Stimulated activated CD8-positive, alpha-beta memory T cell treated with anti-CD3 and anti-CD28 coated beads, Interleukin-7, amount 100 ng/mL, for 1 hour (primary cell): ENCODE measurements around the gene OR52J3.
"Not testable (repeated sequence)": the region's sequence is repeated elsewhere in the genome, so short reads cannot be mapped to it uniquely, and the experiment has no call there.

Source experiments
- DNase-seq, 2 donors: peaks; one replicate each; pipeline ENCODE4 v3.0.0-alpha.2; 2020; ENCODE audit warnings: low read depth in 2 of 2

OR52J3 gene

DNA sequence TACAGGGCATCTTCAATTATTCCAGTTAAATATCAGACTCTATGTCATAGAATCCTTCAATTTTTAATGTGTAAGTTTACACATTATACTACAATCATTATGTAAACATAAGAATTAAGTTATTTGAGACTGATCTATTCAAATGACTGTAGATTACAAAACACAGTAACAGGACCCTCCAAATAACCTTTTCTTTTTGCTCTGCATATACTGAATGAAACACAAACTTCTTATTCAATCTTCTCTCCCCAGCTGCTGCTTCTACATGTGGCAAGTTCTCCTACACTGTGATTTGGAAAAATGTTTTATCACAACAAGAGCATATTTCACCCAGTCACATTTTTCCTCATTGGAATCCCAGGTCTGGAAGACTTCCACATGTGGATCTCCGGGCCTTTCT, at the start of gene OR52J3:
TSS of gene OR52J3 (plus strand) at position 301 of the 400 bp plus-strand sequence. CDS start at position 301, 0 bp downstream.
- DNase-seq = no peak

DNA sequence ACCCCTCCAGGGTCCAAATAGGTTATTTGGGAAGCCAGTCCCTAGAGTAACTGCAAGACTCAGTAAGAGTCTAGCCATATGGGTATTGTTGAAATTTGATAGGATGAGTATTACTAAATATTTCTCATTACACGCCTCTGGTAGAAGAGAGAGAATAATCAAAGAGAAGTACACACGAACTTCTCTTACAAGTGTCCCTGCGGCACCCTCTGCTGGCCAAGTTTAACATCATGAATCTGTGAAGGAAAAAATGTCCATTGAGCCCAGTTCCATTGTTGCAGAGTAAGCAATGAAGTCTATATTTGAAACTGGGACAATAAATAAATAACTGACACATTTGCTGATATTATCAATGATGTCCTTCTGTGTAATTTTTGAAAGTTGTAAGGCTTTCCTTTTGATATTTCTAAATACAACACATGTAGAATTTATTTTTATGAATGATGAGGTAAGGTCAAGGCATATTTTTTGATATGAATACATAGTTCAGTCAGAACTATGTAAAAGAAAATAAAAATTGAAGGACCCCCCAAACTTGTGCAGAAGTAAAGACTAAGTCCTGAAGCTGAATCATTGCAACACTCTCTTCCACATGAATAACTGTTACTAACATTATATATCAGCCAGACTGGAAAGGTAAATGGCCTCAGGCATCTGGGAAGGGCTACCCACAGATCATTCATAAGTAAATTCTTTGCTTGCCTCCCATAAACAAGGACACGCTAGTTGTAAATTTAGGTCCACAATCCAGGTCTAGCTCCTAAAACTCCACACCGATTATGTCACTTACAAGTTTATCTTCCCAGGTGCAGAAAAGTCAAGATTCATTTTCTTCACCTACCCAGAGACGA, 41.7 kb upstream of the OR52J3 start:
- no peak for DNase-seq

DNA sequence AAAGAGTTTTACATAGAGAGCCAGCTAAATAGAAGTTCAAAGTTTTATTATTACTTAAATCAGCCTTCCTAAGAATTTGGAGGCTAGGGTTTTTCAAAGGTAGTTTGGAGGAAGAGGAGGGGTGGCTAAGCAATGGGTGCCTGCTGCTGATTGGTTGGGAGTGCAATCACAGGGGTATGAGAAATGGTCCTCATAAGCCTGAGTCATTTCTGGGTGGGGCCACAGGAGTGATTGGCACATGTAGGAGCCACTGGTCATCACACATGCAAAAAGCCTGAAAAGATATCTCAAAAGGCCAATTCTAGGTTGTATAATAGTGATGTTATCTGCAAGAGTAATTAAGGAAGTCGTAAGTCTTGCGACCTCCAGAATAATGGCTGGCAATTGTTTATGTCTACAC, 38.8 kb upstream of the OR52J3 start:
- DNase-seq = no peak

DNA sequence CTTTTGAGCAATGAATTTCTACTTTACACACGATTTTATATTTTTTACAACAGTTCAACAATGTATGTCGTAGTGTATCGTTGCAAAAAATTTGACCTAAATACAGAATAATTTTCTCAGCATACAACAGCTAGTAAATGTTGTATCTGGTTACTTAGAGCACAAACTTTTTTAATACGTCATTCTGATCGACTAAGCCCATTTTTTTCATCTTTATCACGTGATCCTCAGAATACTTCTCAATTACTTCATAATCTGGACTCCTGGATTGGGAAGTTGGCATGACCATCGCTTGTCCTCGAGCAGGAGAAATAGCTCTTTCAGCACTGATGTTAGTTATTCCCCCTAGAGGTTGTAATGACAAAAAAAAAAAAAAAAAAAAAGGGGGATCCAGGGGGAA, 35.1 kb upstream of the OR52J3 start:
- no peak for DNase-seq

DNA sequence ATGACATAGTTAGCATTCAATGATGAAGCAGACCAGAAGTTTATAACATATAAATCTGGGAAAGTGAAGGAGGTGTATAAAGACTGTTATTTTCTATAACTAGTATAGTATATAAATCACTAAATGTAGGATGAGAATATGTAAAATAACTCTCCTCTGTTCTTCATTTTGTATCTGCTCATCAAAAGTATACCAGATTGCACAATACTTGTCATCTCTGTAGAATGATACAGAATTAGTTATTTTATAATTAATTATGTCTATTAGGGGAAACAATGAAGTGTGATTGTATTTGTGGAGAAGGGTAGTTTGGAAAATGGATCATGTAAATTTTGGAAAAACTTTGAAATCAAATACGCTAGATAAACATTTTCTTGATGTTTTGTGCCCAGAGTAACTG, 33.3 kb upstream of the OR52J3 start:
- no peak for DNase-seq

DNA sequence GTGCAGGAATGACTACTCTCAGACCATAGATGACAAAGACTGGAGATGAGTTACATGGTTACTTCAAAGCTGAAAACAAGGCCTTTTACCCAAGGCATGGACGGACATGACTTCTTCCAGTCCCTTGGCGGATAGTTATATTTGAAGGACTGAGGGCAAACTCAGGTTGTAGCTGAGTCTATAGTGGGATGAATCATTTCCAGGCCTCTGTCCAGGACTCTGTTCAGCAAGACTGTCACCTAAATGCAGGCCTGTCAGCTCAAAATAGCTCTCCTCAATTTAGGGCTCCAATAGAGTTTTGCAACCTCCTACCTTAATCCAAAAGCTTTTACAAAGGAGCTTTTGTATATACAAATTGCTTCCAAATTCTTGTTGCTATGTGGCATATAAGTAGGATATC, 24.3 kb upstream of the OR52J3 start:
- no peak for DNase-seq

DNA sequence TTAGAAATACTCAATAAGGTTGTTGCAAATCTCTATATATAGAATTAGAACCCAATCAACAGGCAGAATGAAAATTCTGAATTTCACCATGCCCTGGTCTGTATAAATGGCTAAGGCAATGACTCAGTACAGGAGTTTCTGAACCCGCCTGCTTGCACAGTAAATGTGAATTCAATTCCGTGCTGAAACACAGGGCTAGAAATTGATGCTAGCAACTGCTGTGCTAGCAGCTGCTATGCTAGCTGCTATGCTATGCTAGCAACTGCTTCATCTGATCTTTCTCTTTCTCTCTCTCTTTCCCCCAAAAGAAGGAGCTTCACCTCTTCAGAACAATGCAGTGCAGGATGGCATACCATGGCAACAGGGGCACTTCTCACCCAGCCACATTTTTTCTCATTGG, 9.7 kb upstream of the OR52J3 start:
- no peak for DNase-seq

DNA sequence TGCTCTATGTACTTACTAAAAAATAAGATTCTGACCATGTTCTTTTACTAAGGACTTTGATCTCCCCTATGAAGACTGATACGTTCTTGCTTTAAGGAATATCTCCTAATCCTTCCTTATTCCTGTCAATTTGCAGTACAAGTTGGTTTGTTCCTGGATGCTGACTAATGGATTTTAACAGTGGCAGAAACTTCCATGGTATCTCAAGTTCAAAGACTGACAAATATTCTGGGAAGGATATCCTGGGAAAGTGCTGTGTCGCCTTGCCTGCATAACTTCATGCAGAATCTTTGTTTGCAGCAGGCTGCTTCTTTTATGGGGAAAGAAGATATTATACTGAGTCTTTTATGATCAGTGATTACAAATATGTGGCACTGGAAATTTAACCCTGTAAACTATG, 8.4 kb upstream of the OR52J3 start:
- no peak for DNase-seq

DNA sequence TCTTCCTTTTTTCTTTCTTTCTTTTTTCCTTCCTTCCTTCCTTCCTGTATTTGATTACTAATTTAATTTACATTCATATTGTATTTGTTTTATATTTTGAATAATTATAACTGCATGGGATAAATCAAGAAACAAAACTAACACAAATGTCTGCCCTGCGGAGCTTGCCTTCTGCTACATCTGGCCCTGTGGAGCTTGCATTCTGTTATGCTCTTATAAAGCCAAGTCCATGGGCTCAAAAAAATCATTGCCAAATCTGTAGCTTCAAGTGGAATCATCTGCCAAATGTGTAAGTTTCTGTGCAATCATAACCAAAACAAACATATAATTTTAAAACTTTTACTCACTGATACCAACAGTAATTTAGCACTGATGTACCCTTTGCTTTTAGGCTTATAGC, 8.0 kb upstream of the OR52J3 start:
- no peak for DNase-seq

DNA sequence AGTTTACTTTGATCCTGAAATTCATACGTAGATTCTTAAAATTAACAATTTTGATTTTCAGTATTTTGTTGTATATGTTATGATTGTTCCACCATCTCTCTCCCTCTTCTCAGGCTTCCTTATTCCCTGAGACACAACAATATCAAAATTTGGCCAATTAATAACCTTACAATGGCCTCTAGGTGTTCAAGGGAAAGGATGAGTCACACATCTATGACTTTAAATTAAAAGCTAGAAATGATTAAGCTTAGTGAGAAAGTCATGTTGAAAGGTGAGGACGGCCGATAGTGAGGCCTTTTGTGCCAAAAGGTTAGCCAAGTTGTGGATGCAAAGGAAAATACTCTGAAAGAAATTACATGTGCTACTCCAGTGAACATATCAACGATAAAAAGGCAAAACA, 5.5 kb upstream of the OR52J3 start:
- no peak for DNase-seq

DNA sequence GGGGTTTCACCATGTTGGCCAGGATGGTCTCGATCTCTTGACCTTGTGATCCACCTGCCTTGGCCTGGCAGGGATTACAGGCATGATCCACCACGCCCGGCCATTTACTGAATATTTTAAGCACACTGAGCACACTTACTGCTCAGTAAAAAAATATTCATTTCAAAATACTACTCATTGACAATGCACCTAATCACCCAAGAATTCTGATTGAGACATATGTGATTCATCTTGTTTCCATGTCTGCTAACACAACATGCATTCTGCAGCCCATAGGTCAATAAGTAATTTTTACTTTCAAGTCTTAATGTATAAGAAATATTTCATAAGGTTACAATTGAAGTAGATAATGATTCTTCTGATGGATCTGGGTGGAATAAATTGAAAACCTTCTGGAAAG, 4.2 kb upstream of the OR52J3 start:
- no peak for DNase-seq

DNA sequence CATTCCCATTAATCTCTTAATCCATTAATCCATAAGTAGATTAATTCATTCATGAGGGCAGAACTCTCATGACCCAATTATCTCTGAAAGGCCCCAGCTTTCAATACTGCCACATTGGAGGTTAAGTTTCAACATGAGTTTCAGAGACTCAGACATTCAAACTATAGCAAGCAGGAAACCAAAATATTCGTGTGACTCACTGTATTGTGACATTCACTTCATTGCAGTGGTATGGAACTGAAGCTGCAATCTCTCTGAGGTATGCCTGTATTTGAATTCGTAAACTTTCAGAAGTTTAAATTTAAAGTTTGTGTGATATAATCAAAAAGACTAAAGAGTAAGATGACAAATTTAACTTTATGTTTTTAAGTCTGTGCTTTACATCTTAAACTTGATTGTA, 2.9 kb upstream of the OR52J3 start:
- DNase-seq = no peak

DNA sequence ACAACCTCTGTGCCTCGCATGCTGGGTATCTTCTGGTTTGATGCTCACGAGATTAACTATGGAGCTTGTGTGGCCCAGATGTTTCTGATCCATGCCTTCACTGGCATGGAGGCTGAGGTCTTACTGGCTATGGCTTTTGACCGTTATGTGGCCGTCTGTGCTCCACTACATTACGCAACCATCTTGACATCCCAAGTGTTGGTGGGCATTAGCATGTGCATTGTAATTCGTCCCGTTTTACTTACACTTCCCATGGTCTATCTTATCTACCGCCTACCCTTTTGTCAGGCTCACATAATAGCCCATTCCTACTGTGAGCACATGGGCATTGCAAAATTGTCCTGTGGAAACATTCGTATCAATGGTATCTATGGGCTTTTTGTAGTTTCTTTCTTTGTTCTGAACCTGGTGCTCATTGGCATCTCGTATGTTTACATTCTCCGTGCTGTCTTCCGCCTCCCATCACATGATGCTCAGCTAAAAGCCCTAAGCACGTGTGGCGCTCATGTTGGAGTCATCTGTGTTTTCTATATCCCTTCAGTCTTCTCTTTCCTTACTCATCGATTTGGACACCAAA, 516 bp downstream of the OR52J3 start:
- no peak for DNase-seq

DNA sequence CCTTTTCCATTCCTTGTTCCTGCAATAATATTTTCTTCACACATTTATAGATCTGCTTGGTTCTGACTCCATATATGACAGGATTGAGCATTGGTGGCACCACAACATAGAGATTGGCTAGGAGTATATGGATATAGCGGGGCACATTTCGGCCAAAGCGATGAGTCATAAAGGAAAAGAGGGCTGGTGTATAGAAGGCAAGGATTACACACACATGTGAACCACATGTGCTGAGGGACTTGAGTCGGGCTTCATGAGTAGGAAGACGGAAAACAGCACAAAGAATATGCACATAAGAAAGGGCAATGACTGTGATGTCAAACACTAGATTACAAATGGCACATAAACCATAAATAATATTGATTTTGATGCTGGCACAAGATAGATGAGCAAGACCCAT, 12.4 kb downstream of the OR52J3 start:
- not testable (repeated sequence) for DNase-seq

DNA sequence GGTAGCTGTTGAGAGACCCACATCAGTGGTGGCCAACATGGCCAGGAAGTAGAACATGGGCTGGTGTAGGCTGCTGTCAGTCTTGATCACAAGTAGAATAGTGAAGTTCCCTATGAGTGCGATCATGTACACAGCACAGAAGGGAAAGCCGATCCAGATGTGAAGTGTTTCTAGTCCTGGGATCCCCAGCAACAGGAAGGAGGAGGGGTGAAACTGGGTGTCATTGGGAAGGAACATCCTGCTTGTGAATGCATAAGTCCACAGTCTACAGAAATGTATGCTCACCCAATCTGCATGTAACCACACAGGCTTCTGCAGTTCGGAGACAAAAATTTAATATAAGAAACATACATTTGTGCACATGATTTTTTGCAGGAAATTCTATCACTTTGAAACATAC, 13.1 kb downstream of the OR52J3 start, which contains the start of gene OR52E2:
TSS of gene OR52E2 (minus strand) at position 237 of the 400 bp plus-strand sequence. CDS start at position 237, 0 bp downstream.
- no peak for DNase-seq

DNA sequence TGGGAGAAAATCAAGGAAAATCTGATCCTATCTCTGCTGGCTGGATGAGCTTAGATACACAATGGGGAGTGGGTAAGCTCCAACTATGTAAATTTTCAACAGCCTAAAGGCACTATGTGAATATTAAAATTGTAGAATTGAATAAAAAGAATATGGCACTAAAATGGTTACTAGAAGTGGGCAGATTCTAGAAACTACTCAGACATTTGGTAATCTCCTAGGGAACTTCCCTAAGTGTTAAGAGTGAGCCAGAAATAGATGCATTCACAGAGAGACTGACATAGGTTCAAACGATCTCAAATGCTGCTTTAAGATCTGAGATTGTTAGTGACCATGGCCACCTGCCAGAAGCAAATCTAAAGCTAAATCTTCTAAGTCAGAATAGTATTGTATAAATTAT, 18.7 kb downstream of the OR52J3 start:
- DNase-seq = no peak

DNA sequence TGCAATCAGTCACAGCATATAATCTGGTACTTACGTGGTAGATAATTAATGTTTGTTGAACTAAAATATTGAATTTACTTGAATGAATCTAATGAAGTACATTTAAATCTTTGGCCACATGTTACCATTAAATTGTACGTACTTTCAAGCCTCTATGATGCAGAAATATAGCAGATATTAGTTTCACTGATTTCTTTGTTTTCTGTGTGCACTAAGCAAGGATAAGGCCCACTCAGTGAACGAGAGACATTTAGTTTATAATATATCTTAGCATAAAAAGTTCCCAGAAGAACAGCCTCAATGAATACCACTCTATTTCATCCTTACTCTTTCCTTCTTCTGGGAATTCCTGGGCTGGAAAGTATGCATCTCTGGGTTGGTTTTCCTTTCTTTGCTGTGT, 22.9 kb downstream of the OR52J3 start, which contains the start of gene OR52E1:
TSS of gene OR52E1 (plus strand) at position 301 of the 400 bp plus-strand sequence.
- no peak for DNase-seq

DNA sequence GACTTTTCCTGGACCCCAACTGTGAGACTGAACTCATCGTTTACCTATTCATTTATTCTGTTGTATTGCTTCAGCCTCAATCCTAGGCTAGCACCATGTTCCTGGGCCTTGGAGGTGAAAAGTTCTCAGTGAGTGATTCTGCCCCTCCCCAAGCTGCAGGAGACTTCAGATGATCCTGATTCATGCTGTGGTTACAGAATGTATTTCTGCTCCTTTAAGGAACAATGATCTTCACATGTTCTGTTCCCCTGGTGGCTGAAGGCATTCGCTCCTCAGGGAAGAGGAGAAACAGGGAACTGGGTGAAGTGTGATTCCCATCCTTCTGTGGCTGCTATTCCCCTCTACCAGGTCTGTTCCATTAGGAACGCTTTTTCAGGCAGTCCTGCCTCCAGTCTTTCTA, 25.5 kb downstream of the OR52J3 start:
- DNase-seq = no peak

DNA sequence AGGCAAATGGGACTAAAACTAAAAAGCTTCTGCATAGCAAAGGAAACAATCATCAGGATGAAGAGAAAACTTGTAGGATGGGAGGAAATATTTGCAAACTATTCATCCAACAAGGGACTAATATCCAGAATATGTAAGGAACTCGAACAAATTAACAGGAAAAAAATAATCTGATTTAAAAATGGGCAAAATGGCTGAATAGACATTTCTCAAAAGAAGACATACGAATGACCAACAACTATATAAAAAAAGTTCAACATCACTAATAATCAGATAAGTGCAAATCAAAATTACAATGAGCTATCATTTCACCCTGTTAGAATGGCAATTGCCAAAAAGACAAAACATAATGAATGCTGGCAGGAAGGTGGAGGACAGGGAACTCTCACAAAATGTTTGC, 35.1 kb downstream of the OR52J3 start:
- no peak for DNase-seq

DNA sequence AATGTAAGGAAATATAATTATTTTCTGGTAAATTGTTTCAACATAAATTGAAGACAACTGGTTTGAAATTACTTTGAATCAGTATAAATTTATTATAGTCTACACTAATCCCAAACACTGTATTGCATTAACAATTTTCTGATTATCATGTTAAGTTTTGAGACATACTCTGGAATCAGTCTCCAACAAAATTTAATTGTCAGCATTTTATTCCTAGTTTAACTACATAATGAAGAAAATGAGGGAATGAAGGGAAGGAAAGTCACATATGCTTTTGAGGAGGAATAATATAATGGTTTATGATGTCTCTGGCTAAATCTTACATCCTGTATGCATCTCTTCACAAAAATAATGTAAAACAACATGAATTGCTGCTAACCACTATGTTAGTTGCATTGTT, 37.3 kb downstream of the OR52J3 start:
- DNase-seq = no peak

DNA sequence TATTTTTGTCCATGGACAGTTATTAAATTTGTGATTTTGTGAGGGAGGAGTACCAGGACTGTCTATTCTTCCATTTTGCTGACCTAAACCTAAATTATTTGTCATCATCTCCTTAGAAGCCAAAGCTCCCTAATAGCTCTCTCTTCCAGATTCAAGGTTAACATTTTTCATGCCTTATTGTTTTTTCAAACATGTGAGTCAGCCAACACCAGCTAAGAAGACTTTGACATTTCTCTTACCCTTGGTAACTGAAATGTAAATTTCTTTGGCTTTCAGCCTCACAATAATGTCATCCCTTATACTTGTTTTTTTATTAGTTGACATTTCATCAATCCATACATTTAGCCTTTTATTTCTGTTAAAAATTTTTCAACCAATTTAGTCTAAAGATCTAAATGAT, 42.2 kb downstream of the OR52J3 start:
- DNase-seq = no peak

DNA sequence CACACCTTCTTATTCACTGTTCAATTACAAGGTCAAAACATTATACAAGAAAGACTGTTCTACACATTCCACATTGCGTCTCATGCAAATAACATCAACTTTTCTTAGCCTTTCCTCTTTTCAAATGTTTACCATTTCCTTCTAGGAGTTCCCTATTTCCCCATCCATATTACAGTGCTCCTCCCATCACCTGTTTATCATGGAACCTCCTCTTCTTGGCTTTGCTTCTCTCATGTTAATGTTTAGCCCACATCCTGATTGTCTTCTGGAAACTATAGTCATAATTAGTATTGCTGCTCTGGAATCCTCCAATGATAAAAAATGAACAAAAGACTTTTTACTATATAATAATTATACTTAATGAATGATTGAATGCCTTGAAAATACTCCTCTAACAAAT, 44.3 kb downstream of the OR52J3 start:
- no peak for DNase-seq

DNA sequence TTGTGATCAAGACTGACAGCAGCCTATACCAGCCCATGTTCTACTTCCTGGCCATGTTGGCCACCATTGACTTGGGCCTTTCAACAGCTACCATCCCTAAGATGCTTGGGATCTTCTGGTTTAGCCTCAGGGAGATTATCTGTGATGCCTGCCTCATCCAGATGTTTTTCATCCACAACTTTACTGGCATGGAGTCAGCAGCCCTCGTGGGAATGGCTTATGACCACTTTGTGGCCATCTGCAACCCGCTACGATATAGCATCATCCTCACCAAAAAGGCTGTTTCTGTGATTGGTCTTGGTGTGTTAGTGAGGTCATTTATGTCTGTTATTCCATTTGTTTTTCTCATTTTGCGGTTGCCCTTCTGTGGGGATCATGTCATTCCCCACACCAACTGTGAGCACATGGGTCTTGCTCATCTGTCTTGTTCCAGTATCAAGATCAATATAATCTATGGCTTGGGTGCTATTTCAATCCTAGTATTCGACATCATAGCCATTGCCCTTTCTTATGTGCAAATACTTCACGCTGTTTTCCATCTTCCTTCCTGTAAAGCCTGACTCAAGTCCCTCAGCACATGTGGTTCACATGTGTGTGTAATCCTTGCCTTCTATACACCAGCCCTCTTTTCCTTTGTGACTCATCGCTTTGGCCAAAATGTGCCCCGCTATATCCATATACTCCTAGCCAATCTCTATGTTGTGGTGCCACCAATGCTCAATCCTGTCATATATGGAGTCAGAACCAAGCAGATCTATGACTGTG, 46.7 kb downstream of the OR52J3 start:
- DNase-seq = no peak
